Measurements from ENCODE around the gene KCNK15.

DNA sequence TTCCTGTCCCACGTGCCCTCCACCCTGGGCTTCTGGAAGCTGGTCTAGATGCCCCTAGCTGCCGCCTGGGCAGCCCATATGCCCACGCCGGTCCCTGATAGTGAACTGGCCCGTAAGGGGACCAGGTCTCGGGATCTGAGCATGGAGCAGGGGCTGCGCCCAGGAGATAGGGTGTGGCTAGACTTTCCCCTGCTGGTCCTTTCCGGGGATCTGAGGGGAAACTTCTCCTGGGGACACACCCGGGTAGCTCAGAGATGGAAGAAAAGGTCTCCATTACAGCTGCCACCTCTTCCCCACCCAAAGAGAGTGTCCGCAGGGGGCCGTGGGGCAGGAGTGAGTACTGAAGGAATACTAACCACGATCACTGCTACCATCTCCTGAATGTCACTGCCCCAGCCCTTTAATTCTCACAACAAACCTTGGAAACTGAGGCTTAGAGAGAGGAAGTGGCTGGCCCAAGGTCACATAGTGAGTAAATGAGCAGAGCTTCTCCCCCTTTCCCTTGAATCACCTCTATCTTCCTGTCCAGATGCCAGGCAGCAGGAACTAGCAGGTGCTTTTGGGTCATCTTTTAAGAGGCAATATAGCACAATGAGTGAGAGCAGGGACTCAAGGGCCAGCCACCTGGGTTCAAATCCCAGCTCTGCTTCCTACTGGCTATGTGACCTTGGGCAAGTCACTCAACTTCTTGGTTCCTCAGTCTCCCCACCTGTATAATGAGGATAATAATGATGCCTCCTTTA lies 42.3 kb upstream of the KCNK15 start:
- no peak for TF ChIP-seq EP300 (IDR thresholded peaks at IDR 0.05)
- TF ChIP-seq, protein P1, sequence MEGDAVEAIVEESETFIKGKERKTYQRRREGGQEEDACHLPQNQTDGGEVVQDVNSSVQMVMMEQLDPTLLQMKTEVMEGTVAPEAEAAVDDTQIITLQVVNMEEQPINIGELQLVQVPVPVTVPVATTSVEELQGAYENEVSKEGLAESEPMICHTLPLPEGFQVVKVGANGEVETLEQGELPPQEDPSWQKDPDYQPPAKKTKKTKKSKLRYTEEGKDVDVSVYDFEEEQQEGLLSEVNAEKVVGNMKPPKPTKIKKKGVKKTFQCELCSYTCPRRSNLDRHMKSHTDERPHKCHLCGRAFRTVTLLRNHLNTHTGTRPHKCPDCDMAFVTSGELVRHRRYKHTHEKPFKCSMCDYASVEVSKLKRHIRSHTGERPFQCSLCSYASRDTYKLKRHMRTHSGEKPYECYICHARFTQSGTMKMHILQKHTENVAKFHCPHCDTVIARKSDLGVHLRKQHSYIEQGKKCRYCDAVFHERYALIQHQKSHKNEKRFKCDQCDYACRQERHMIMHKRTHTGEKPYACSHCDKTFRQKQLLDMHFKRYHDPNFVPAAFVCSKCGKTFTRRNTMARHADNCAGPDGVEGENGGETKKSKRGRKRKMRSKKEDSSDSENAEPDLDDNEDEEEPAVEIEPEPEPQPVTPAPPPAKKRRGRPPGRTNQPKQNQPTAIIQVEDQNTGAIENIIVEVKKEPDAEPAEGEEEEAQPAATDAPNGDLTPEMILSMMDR (IDR thresholded peaks at IDR 0.05) = no peak
